H1 (cell line): ENCODE measurements around the gene ZBTB43. TPM values are rescaled to one million over a fixed set of nuclear protein-coding genes. Genes with fewer than 3 reads are reported as not detected.

Experiments used
- CTCF ChIA-PET: fragments of 300-600 bp; sonication (Branson Sonifier 250); formaldehyde crosslinking; loops from one replicate; lab custom pipeline; 2021; ENCODE audit not compliant: partially characterized antibody; lab: Charles Lee
- POLR2A ChIA-PET: fragments of 300-600 bp; sonication (Branson Sonifier 250); formaldehyde crosslinking; loops from one replicate; lab custom pipeline; 2021; ENCODE audit warnings: inconsistent platforms; ENCODE audit not compliant: partially characterized antibody; lab: Charles Lee
- DNase-seq, 2 experiments: peaks; one replicate each; pipeline versions ENCODE4 v3.0.0 to v3.0.0-alpha.2; 2010 to 2022; ENCODE audit warnings: low spot score in 2 of 2, low read depth in 1 of 2, mixed read lengths in 1 of 2
- FAIRE-seq: peaks from 2 replicates; lab custom pipeline; 2011; peaks lifted over from hg19 to GRCh38; lab: Jason Lieb, UNC
- H2AFZ ChIP-seq: 2 replicates; pipeline ENCODE4 v1.8.1; 2012; ENCODE audit warnings: low read length, inconsistent platforms
- H2AK5ac ChIP-seq: 2 replicates; pipeline ENCODE4 v1.6.1; 2013; ENCODE audit warnings: low read depth, low read length
- H2BK120ac ChIP-seq: replicated peaks from 2 replicates; pipeline ENCODE3; 2013; ENCODE audit warnings: low read depth, low read length, inconsistent platforms
- H2BK12ac ChIP-seq: 2 replicates; pipeline ENCODE4 v1.6.1; 2013; ENCODE audit warnings: low read depth, low read length
- H2BK15ac ChIP-seq: 2 replicates; pipeline ENCODE4 v1.6.1; 2013; ENCODE audit warnings: low read length
- H2BK20ac ChIP-seq: 2 replicates; pipeline ENCODE4 v1.6.1; 2013; ENCODE audit warnings: low read length
- H2BK5ac ChIP-seq: 2 replicates; pipeline ENCODE4 v1.6.1; 2013; ENCODE audit warnings: low read depth, low read length
- H3K14ac ChIP-seq: 2 replicates; pipeline ENCODE4 v1.6.1; 2013; ENCODE audit warnings: inconsistent platforms; ENCODE audit not compliant: insufficient read length
- H3K18ac ChIP-seq: 2 replicates; pipeline ENCODE4 v1.6.1; 2013; ENCODE audit warnings: low read length; ENCODE audit errors: extremely low read depth
- H3K23ac ChIP-seq: 2 replicates; pipeline ENCODE4 v1.6.1; 2013; ENCODE audit warnings: inconsistent platforms; ENCODE audit not compliant: insufficient read length
- H3K23me2 ChIP-seq: 2 replicates; pipeline ENCODE4 v1.6.1; 2013; ENCODE audit warnings: low read depth, low read length
- H3K27ac ChIP-seq: 2 replicates; pipeline ENCODE4 v1.6.1; 2011; ENCODE audit warnings: low read depth, low read length, inconsistent platforms
- H3K27me3 ChIP-seq, 4 experiments: replicated peaks in 1 of 4; 1 replicate in 1 of 4; 2 replicates in 3 of 4; pipeline versions ENCODE4 v1.6.1 to v1.8.1; 2011 to 2013; ENCODE audit warnings: low read length in 3 of 4, mild to moderate bottlenecking in 3 of 4, inconsistent platforms in 2 of 4, mixed read lengths in 2 of 4, moderate library complexity in 1 of 4; ENCODE audit not compliant: control insufficient read depth in 3 of 4, insufficient read depth in 3 of 4; ENCODE audit errors: extremely low read depth in 1 of 4
- H3K36me3 ChIP-seq, 4 experiments: 2 replicates each; pipeline versions ENCODE4 v1.6.1 to v1.8.1; 2011 to 2013; ENCODE audit warnings: mild to moderate bottlenecking in 4 of 4, low read length in 3 of 4, moderate library complexity in 2 of 4, control low read depth in 1 of 4, inconsistent platforms in 1 of 4; ENCODE audit not compliant: insufficient read depth in 4 of 4, control insufficient read depth in 2 of 4
- H3K4ac ChIP-seq: replicated peaks from 2 replicates; pipeline ENCODE3; 2013; ENCODE audit warnings: low read length, low read depth, mixed read lengths, inconsistent platforms; ENCODE audit not compliant: insufficient read length
- H3K4me1 ChIP-seq, 4 experiments: replicated peaks in 1 of 4; 1 replicate in 1 of 4; 2 replicates in 3 of 4; pipeline versions ENCODE4 v1.6.1 to v1.8.1; 2011 to 2013; ENCODE audit warnings: low read length in 3 of 4, inconsistent platforms in 2 of 4, mixed read lengths in 1 of 4; ENCODE audit not compliant: insufficient read depth in 4 of 4, control insufficient read depth in 3 of 4
- H3K4me2 ChIP-seq, 2 experiments: 2 replicates each; pipeline versions ENCODE4 v1.6.1 to v1.8.1; 2011 to 2013; ENCODE audit warnings: low read depth in 2 of 2, low read length in 2 of 2, control low read depth in 1 of 2, inconsistent platforms in 1 of 2, mild to moderate bottlenecking in 1 of 2; ENCODE audit not compliant: insufficient read depth in 1 of 2
- H3K4me3 ChIP-seq, 4 experiments: fragments of 200-600, 300-600 bp in 1 of 4; sonication (generic), shearing (Covaris generic), sonication (Bioruptor Twin) in 1 of 4; 2 replicates each; pipeline versions ENCODE4 v1.5.1 to v1.8.1; 2011 to 2016; ENCODE audit warnings: low read length in 4 of 4, low read depth in 3 of 4, control low read depth in 2 of 4, inconsistent platforms in 2 of 4, mild to moderate bottlenecking in 2 of 4, mixed read lengths in 1 of 4, moderate library complexity in 1 of 4; ENCODE audit not compliant: insufficient read depth in 2 of 4; ENCODE audit errors: extremely low read depth in 1 of 4
- H3K56ac ChIP-seq: replicated peaks from 2 replicates; pipeline ENCODE3; 2013; ENCODE audit warnings: low read depth, mild to moderate bottlenecking, mixed read lengths, low read length, inconsistent platforms; ENCODE audit not compliant: insufficient read length
- H3K79me1 ChIP-seq: 2 replicates; pipeline ENCODE4 v1.6.1; 2013; ENCODE audit warnings: low read depth, low read length, control low read depth
- H3K79me2 ChIP-seq, 2 experiments: 2 replicates each; pipeline versions ENCODE4 v1.6.1 to v1.8.1; 2012 to 2013; ENCODE audit warnings: low read length in 2 of 2, mild to moderate bottlenecking in 2 of 2, inconsistent platforms in 1 of 2; ENCODE audit not compliant: insufficient read depth in 2 of 2, control insufficient read depth in 1 of 2
- H3K9ac ChIP-seq, 4 experiments: replicated peaks in 1 of 4; 1 replicate in 1 of 4; 2 replicates in 3 of 4; pipeline versions ENCODE4 v1.6.1 to v1.8.1; 2011 to 2013; ENCODE audit warnings: low read depth in 3 of 4, low read length in 3 of 4, control low read depth in 2 of 4, mild to moderate bottlenecking in 2 of 4, moderate library complexity in 2 of 4, inconsistent platforms in 1 of 4; ENCODE audit errors: extremely low read depth in 1 of 4
- H3K9me3 ChIP-seq, 2 experiments: 2 replicates each; pipeline versions ENCODE4 v1.6.1 to v1.8.1; 2012 to 2013; ENCODE audit warnings: mild to moderate bottlenecking in 2 of 2, moderate library complexity in 2 of 2, control low read depth in 1 of 2, inconsistent platforms in 1 of 2, low read depth in 1 of 2, low read length in 1 of 2, mixed read lengths in 1 of 2; ENCODE audit not compliant: insufficient read depth in 2 of 2
- H4K20me1 ChIP-seq, 2 experiments: replicated peaks in 1 of 2; 2 replicates each; pipeline versions ENCODE3 to v1.8.1; 2011 to 2013; ENCODE audit warnings: inconsistent platforms in 2 of 2, low read length in 2 of 2, mild to moderate bottlenecking in 1 of 2; ENCODE audit not compliant: insufficient read depth in 2 of 2, control insufficient read depth in 1 of 2
- H4K5ac ChIP-seq: 2 replicates; pipeline ENCODE4 v1.6.1; 2013; ENCODE audit warnings: low read length, low read depth, mixed read lengths, inconsistent platforms; ENCODE audit not compliant: insufficient read length
- H4K8ac ChIP-seq: 2 replicates; pipeline ENCODE4 v1.8.0; 2013; ENCODE audit warnings: mild to moderate bottlenecking, moderate library complexity, low read length, inconsistent platforms; ENCODE audit not compliant: insufficient read depth; ENCODE audit errors: extremely low read depth
- H4K91ac ChIP-seq: replicated peaks from 2 replicates; pipeline ENCODE3; 2013; ENCODE audit warnings: low read length, mixed read lengths, inconsistent platforms; ENCODE audit not compliant: insufficient read length
- GABPA ChIP-seq: IDR thresholded peaks from 2 replicates; pipeline ENCODE4 v1.6.1; 2011; ENCODE audit warnings: mild to moderate bottlenecking, low read length, moderate library complexity, borderline replicate concordance; ENCODE audit not compliant: insufficient read depth
- SP4 ChIP-seq: IDR thresholded peaks from 2 replicates; pipeline ENCODE4 v1.6.1; 2012; ENCODE audit warnings: low read length, inconsistent platforms
- WGBS, 2 experiments: shearing (Covaris generic) in 1 of 2; methylation state at CpG; one replicate each; pipeline versions ENCODE4 v1.1.6 to v1.1.7; 2013 to 2015; ENCODE audit warnings: low lambda C conversion rate in 2 of 2, mixed read lengths in 2 of 2, inconsistent platforms in 1 of 2, low coverage in 1 of 2, missing lambda C conversion rate in 1 of 2; ENCODE audit not compliant: insufficient replicate concordance in 2 of 2, insufficient coverage in 1 of 2, insufficient read length in 1 of 2; ENCODE audit errors: extremely low coverage in 1 of 2, missing lambda C conversion rate in 1 of 2; 5-methylcytosine and 5-hydroxymethylcytosine counted together
- polyA plus RNA-seq, 7 experiments: library from polyadenylated mRNA; depleted of rRNA in 3 of 7; stranded (reverse) in 5 of 7; unstranded in 2 of 7; fragments of >200 nt in 5 of 7; fragments of 200-250 nt in 2 of 7; gene quantifications; 1 replicate in 5 of 7; 2 replicates in 1 of 7; 4 replicates in 1 of 7; pipeline versions ENCODE4 v1.2.1 to v1.2.3, GENCODE V29; 2011 to 2013; ENCODE audit warnings: missing spikeins in 2 of 7, mixed read lengths in 2 of 7
- total RNA-seq: library from RNA; stranded (reverse); fragmentation: NEBNext Ultra II Directional; extraction: Animal tissue kit (Norgen Biotek cat#: 25700); gene quantifications from 2 replicates; pipeline ENCODE4 v1.2.1, GENCODE V29; 2021

ZBTB43 gene
- total and polyA plus RNA-seq, 2 of the 8 experiments (the other 6 are each of a cell fraction or from before 2014, with no cell fraction given): 4.1 to 16.7 TPM

DNA sequence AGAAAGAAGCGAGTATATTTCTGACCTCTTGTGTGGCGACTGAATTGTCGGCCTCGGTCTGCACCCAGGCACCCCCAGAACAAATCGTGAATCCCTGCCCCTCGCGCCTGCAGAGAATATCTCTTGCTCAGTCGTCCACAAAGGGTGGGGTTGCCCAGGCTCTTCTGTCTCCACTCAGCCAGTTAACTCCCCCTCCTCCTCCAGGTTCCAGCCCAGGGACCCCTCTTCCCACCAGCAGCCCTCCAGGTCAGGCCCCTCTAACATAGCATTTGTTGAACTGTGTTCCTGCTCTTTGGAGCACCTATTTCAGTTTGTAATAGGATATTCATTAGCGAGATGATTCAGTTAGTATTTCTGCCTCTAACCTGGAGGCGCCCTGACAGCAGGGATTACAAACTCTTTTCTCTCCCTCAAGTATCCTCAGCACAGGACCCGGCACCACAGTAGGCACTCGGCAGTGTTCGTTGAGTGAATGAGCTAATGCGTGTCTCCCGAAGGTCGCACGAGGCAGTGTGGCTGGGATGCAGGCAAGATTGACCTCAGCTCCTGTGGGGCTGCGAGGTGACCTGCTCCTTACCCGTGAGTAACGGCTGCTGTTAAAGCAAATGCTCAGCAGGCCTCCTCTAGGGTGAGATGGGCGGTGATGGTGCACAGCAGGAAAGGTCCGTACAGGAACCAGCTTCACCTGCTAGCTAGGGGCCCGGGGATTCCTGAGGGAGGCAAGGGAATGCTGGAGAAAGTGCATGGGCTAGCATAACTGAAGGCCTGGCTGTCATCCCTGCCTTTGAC lies 81.4 kb downstream of the ZBTB43 start:
- Histone ChIP-seq H3K27me3 (no peaks in the 10 kb centered on the region), H3K4me2 (peak overlapping the region in 1 of 2 experiments; percentile 25; a peak in 1 of 4 replicates), H3K9ac (no peak overlapping the region), H2AK5ac (no peak overlapping the region), H4K91ac (no peak overlapping the region), H3K23me2 (no peaks in the 10 kb centered on the region), H4K20me1 (peaks cover 2 to 12% of the 10 kb centered on the region in 2 experiments), H3K14ac (no peak overlapping the region), H3K9me3 (no peaks in the 10 kb centered on the region), H3K36me3 (peaks cover 0 to 7% (median 0%) of the 10 kb centered on the region in 4 experiments; a peak in 2 of 8 replicates), H2BK15ac (no peak overlapping the region), H3K79me2 (no peaks in the 10 kb centered on the region; a peak in 1 of 4 replicates), H3K4ac (no peak overlapping the region), H2BK12ac (no peak overlapping the region), H2AFZ (no peak overlapping the region), H2BK120ac (no peak overlapping the region), H4K8ac (no peak overlapping the region), H3K56ac (no peak overlapping the region), H4K5ac (no peak overlapping the region), H2BK20ac (no peak overlapping the region), H3K4me3 (0 out of 8 replicates have a peak overlapping the region, but pooled peaks of 1 of the 4 experiments have one; percentile 2), H3K79me1 (no peaks in the 10 kb centered on the region; the same call in 1 of the 2 replicates), H2BK5ac (no peak overlapping the region), H3K18ac (peak overlapping the region; percentile 11; the same call in 1 of the 2 replicates), H3K4me1 (peaks cover 6 to 13% (median 10%) of the 10 kb centered on the region in 4 experiments), H3K27ac (no peak overlapping the region), H3K23ac (no peak overlapping the region)
- ChIA-PET CTCF (interaction anchor here (0.6 to 1.5 kb wide), 4 partner anchors 8 to 314 kb away, joined by 3 to 4 read pairs (median 3); no protein-coding TSS in a partner anchor), POLR2A (interaction anchor here (0.8 to 1.5 kb wide), 2 partner anchors 8 to 24 kb away, joined by 3 to 4 read pairs; no protein-coding TSS in a partner anchor)
- WGBS, 2 experiments: 68% methylated on average over 23 of the region's 23 CpGs; no CpG with 5 or more reads in 1 of the 2 experiments
- FAIRE-seq: no peak
- peak; percentile 24; the same call in 1 of the 2 replicates for TF ChIP-seq GABPA
- no peak for TF ChIP-seq SP4
- TF ChIP-seq, all 59 proteins: peak for 1
- no peak for DNase-seq
